GM12874 (cell line): Measurements from ENCODE around the gene SPTB.

ENCODE experiments used
- TF ChIP-seq, protein P1 (sequence below): IDR thresholded peaks from 2 replicates; pipeline ENCODE4 v1.5.1; 2011; ENCODE audit warnings: low read depth, mild to moderate bottlenecking, control low read depth, low read length, moderate library complexity; ENCODE audit not compliant: insufficient read depth

SPTB gene

DNA sequence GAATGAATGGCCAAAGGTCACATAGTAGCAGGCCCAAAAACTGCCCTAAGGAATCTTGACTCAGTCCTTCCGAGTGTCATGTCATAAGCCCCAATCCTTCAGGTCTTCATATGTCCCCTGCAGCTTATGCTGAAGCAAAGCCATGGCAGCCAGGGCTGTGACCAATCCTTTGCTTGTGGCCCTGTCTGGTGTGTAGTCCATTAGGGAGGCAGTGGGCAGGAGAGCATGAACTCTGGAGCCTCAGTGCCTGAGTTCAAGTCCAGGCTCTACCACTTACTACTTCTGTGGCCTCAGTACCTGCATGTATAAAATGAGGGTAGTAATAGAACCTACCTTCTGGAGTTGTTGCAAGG, 155.2 kb downstream of the SPTB start:
- TF ChIP-seq, protein P1, sequence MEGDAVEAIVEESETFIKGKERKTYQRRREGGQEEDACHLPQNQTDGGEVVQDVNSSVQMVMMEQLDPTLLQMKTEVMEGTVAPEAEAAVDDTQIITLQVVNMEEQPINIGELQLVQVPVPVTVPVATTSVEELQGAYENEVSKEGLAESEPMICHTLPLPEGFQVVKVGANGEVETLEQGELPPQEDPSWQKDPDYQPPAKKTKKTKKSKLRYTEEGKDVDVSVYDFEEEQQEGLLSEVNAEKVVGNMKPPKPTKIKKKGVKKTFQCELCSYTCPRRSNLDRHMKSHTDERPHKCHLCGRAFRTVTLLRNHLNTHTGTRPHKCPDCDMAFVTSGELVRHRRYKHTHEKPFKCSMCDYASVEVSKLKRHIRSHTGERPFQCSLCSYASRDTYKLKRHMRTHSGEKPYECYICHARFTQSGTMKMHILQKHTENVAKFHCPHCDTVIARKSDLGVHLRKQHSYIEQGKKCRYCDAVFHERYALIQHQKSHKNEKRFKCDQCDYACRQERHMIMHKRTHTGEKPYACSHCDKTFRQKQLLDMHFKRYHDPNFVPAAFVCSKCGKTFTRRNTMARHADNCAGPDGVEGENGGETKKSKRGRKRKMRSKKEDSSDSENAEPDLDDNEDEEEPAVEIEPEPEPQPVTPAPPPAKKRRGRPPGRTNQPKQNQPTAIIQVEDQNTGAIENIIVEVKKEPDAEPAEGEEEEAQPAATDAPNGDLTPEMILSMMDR = no peak

DNA sequence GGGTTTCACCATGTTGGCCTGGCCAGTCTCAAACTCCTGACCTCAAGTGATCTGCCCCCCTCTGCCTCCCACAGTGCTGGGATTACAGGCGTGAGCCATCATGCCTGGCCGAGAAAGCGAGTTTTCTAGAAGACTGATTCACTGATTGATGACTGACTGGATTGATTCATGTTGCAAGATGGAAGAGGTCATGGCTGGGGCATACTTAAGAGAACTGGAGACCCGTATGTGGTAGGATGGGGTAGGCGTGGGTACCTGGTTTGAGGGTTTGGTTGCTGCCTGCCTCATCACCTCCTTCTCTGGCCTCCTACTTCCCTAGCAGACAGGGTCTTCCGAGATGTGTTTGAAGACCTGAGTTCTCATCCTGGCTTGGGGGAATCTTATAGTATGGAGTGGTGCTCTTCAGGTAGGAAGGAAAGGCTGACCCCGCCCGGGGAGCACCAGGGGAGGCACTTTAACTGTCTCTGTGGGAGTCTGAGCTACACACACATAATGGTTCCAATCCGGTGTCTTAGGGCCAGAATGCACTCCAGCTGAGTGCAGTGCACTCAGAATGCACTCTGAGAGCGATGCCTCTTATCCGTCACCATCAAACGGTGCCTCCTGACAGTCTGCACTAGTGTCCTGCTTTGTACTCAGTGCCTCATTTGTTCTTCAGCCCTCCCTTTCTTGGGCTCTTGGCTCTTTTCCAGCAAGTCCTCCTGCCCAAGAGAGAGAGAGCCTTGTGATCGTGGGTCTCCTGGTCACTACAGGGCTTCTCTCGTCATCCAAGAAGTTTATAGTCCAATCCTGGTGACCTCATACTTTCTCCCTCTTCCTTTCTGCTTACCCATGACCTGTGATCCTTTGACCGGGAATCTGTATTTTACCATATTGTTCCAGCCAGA, 155.8 kb downstream of the SPTB start:
- TF ChIP-seq, protein P1 = no peak

DNA sequence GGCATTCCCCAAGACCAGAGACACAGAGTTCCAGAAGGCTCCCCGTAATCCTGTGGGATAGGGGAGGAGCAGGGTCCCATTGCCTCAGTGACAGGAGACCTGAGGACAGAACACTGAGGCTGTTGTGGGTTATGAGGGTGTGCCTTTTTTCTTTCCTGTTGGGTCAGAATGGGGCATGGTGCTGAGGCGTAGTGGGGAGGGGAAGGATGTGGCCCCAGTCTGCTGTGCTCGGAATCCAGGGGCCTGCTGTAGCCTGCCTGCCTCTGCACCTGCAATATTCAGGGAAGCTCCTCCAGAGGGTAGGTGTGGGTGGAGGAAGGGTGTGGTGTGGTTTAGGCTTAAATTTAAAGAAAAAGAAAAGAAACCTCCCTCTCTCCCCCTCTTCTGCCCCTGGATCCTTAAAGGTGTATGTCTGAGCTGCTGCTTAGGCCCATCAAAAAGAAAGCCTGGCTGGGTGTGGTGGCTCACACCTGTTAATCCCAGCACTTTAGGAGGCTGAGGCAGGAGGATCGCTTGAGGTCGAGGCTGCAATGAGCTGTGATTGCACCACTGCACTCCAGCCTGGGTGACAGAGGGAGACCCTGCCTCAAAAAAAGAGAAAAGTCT, 156.8 kb downstream of the SPTB start:
- TF ChIP-seq, protein P1 = no peak

DNA sequence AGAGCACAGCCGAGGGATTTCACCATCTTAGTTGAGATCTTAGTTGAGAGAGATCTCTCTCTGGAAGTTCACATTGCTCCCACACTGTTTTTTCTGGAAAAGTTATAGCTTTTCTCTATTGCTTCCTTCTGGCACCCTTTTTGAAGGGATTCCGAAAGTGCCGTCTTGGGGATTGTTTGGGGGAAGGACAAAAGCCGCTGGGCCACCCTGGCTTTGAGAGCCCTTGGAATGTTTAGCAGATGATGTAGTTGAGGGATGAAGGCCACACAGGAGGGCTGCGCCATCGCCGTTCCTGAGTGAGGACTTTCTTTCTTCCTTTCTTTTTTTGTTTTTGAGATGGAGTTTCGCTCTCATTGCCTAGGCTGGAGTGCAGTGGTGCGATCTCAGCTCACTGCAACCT, 157.8 kb downstream of the SPTB start:
- TF ChIP-seq, protein P1 = no peak

DNA sequence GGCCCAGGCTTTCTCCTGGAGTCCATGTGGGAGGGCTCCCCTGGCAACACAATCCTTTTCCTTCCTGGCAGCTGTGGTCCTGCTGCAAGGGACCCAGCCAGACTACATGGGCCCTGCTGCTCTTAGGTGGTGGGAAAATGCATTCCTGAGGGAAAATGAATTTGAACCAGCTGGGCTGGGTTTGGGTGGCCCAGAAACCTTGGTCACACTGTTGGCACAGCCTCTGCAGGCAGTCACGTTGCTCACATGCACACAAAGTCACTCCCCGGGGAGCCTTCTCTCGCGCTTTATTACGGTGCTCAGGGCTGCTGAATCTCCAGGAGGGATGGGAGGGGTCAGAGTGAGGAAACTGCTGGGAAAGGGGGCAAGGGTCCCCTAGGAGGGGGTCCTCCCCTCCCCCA, 158.3 kb downstream of the SPTB start:
- TF ChIP-seq, protein P1 = no peak

DNA sequence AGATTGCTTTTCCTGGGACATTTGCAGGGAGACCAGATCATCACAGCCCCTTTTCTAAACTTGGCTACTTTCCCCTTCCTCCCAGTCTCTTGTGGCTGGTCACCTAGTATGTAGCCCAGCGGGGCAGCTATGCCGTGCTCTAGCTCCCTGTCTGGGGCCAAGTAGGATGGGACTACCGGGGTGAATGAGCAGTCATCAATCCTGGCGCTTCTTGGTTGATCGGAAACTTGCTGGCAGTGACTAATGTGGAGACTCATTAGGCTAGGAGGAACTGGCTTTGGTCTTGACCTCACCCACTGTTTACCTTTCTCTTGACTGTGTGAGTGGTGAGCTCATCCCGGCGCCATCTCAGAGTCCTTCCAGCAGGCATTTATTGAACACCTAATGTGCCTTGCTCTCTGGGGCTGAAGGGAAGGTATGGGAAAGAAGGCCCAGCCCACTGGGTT, 159.6 kb downstream of the SPTB start:
- TF ChIP-seq, protein P1 = no peak

DNA sequence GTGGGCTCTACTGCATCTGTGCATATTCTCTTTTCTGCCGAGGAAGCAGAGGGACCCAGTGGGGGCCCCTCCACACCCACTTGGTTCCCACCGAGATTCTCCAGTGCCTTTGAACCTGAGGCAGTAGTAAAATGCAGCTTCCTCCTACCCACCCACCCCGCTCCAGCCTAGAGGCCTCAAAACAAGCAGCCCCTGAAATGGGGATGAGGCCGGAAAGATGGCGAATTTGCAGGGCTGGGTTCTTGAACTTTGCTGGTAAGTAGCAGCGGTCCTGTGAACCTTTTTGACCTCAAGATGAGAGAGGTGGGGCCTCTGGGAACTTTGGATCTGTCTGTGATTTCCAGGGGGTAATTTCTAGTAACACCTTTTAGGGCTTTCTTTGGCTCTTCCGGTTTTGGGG, 160.1 kb downstream of the SPTB start:
- TF ChIP-seq, protein P1 = no peak
